HG02973 (cell line): ENCODE data around the gene DMD.
"Not testable (repeated sequence)": the region's sequence is repeated elsewhere in the genome, so short reads cannot be mapped to it uniquely, and the experiment has no call there.

ENCODE experiments used
- ATAC-seq: cut with Tn5 transposase; IDR thresholded peaks from one replicate; pipeline ENCODE4 v1.9.1; 2021; ENCODE audit warnings: moderate library complexity; ENCODE audit not compliant: unreplicated experiment

Gene DMD

DNA sequence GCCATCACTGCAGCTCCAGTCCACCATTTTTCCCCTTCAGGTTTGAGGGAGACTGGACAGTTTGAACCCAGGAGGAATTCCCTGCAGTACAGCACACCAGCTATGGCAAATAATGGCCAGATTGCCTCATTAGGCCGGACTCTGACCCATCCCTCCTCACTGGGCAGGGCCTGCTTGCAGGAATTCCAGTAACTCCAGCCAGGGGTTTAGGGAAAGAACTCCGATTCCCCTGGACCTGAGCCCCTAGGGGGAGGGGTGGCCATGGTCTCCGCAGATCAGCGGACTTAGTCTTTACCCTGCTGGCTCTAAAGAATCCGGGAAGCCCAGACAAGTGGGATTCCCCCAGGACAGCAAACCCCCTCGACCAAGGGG lies 342.8 kb downstream of the DMD start:
- no peak for ATAC-seq

DNA sequence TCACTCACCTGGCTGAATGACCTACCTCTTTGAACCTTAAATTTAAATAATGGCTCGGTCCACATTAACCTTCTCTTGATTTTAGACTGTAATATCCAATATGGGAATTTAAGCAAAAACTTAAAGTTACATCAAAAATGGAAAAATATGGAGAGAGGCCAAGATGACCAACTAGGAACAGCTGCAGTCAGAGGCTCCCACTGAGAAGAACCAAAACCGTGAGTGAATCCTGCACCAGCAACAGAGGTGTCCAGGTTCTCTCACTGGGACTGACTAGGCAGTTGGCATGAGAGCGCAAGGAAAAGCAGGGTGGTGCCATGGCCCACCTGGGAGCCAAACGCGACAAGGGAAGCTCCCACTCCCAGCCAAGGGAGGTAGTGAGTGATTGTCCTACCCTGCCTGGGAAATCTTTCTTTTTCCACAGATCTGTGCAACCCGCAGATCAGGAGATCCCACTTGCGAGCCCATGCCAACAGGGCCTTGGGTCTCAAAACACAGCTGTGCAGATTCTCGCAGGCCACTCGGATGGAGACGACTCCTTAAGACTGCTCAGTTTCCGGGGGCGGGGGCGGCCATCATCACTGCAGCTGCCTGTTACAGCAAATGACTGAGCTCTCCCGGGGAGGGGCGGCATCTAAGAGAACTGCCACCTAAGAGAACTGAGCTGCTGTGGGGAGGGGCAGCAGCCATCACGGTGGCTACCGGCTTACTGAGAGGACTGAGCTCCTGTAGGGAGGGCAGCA lies 343.4 kb downstream of the DMD start:
- ATAC-seq = no peak

DNA sequence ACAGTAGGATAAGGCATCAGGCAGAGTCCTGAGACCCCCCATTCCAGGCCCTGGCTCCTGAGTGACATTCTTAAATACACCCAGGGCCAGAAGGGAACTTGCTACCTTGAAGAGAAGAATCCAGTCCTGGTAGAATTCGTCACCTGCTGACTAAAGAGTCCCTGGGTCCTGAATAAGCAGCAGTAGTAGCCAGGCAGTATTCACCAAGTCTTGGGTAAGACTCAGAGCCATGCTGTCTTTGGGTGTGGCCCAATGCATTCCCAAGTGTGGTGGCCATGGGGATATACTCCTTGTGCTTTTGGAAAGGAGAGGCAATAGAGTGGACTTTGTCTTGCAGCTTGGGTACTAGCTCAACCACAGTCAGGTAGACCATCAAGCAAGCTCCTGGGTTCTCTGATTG lies 359.1 kb downstream of the DMD start:
- ATAC-seq = no peak

DNA sequence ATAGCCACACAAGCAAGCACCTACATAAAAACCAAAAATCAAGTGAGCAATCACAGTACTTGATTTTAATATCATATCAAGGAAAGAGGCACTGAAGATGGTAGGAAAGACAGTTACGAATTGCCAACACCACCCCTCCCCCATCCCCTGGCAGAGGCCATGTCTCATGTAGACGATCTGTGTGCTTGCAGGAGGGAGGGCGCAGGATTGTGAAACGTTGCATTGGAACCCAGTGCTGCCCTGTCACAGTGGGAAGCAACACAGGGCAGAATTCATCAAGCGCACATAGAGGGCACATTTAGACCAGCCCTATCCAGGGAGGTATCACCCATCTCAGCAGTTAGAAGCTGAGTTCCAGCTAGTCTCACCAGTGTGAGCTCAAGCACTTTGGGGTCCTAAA lies 359.8 kb downstream of the DMD start:
- ATAC-seq = no peak

DNA sequence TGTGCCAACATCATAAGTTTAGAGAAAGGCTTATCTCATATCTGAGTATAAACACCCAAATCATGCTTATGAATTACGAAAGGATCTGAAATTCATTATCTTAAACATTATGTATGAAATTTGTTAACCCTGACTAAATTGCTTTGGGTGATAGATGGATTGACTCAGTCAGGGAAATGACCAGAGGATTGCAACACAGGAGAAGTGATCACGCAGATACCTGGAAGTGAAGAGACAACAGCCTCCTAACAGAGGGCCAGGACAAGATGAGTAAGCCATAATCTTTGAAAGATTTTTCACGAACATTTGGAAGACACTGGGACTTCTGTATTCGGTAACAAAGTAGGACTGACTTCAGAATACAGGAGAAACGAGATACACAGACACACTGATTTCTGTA lies 363.4 kb downstream of the DMD start:
- ATAC-seq = no peak

DNA sequence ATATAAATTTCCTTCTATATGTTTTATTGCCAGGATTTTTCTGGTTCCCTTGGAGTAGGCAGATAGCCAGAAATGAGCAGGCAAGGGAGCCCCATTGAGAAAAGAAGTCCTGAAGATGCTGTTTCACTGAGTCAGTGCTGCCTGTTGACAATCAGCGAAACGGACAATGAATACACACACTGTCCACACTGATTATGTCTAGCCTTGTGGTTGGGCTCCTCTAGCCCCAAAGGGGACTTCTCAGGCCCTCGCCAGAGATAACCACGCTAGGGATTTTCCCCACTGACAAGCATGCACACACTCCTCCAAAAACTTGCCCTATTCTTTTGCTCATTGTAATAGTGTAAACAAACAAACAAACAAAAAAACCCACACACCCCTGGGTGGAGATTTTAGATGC lies 369.3 kb downstream of the DMD start:
- ATAC-seq = no peak

DNA sequence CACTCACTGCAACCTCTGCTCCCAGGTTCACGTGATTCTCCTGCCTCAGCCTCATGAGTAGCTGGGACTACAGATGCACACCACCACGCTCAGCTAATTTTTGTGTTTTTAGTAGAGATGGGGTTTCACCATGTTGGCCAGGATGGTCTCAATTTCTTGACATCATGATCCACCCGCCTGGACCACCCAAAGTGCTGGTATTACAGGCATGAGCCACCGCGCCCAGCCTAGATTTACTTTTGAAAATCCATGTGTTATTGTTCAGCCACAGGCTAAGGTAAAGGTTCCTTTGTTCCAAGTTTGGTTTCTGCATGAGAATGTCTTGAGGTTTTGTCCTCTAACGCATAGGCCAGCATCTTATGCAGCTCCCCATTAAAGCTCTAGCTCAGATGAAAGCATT lies 371.6 kb downstream of the DMD start:
- ATAC-seq = no peak

DNA sequence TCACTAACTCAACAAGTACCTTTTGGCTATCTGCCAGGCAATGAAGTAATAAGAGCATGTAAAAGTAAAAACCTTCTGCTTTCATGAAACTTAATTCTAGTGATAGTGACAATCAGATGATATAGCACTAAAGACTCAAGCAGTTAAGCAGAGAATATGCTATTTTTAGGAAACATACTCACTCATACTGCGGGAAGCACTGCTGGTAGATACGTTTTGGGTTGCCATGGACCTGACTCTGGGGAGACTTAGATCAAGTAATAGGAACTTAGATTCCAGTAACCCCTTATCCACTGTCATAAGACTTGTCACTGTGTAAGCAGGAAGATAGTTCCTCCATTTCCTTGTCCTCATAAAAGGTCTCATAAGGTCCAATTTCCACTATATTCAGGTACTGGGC lies 386.3 kb downstream of the DMD start:
- no peak for ATAC-seq

DNA sequence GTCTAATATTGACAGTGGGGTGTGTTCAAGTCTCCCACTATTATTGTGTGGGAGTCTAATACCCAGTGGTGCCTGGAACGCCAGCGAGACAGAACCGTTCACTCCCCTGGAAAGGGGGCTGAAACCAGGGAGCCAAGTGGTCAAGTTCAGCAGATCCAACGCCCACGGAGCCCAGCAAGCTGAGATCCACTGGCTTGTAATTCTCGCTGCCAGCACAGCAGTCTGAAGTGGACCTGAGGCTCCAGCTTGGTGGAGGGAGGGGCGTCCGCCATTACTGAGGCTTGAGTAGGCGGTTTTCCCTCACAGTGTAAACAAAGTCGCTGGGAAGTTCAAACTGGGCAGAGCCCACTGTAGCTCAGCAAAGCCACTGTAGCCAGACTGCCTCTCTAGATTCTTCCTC lies 407.3 kb downstream of the DMD start:
- no peak for ATAC-seq

DNA sequence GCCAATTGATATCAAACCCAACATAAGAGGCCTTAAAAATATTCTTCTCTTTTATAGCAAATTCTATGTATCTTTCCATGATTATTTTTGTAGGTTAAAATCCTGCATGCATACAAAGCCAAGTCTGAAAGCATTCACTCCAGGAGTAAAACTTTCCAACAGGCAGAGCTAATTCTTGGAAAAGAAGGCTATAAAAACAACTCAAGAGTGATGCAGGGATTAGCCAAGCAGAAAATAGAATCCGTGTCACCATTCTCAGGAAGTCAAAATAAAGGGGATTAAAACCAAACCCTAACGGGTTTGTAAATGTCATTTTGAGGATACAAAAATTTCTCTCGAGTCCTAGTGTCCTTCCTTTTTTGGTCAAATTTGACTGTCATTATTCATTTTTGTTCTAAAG lies 412.4 kb downstream of the DMD start:
- ATAC-seq = no peak

DNA sequence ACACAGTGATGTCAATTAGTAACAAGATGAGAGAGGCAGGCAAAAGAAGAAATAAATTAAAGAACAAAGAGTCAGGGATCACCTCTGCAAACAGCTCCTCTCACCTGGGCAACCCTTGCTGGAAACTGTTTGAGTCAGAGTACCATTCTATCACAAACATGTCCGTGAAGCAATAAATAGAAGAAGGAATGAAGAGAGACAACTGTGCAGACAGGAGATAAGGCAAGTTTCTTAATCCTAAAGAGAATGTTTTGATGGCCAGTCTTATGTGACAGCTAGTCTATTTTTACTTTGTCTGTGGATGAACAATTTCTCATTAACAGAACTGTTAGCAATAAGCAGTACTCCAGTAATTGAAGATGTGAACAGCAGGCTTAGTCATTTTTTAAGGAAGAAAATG lies 422.4 kb downstream of the DMD start:
- no peak for ATAC-seq

DNA sequence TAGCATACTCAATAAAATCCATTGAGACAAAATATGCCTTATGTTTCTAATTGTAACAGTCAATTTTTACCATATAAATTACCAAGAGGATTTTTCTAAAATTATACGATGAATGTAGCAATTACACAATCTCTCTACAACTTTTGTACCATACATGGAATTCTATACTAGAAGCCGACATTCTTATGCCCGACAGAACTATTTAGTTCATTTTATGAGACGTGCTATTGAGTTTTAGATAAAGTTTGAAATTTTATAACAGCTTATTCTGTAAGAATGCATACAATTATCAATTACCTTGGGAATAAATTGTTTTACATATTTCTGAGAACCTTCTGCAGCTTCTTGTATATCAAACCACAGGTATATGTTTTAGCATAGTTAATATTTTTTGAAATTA lies 431.2 kb downstream of the DMD start:
- no peak for ATAC-seq

DNA sequence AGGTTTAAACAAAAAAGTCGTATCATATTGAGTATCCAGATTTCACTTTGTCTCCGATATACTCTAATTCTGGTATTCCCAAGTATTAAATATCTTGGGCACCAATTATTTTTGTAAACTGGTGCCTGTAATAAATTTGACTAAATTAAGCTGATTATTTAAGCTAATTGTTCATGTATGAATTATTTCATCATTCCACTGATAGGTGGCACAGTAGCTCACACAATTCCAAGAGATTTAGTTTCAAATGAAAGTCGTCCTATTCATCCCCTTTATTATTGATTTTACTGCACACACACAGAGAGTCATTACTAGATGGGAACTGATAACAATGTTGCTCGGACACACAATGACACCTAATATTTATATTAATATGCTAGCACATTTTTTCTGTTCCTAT lies 432.4 kb downstream of the DMD start:
- no peak for ATAC-seq

DNA sequence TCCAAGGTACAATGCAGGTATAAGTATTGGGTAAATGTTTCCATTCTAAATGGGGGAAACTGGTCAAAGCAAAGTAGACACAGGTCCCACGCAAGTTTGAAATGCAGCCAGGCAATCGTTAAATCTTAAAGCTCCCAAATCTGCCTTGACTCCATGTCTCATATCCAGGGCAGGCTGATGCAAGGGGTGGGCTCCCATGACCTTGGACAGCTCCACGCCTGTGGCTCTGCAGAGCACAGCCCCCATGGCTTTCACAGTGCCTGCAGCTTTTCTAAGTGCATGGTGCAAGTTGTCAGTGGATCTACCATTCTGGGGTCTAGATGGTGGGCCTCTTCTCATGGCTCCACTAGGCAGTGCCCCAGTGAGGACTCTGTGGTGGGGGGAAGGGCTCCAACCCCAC lies 436.4 kb downstream of the DMD start:
- ATAC-seq = no peak

DNA sequence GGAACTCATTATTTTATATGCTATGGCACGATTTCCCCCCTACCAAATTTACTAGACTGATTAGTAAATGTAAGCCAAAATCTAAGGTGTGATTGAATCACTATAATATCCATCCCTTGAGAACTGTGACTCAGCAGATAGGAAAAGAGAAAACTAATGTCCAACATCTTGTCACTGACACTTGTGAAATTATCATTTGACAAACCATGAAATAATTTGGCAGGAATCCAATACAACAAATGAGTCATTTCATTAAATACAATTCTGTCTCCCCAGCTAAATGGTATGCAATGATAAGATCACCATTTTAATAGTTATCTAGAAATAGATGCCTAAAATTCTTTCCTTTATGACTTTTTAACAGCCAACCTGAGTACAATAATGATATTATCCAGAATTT lies 462.3 kb downstream of the DMD start:
- no peak for ATAC-seq

DNA sequence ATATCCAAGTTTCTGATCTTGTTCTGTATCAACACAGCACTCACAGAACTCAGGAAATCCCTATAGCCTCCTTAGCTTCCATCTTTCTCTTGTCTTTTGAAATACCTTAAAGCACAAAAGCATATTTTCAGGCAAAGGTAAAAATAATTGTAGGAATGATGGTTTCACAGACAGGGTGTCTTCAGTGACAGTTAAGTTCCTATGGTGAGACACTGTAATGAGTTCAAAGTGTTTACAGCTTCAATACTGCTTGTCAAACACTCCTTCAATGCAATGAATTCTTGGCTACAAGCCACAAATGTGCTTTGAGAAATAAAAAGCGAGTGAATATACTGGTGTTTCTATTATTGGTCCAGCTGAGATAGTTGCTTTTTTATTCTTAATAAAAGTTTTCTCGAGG lies 466.0 kb downstream of the DMD start:
- no peak for ATAC-seq

DNA sequence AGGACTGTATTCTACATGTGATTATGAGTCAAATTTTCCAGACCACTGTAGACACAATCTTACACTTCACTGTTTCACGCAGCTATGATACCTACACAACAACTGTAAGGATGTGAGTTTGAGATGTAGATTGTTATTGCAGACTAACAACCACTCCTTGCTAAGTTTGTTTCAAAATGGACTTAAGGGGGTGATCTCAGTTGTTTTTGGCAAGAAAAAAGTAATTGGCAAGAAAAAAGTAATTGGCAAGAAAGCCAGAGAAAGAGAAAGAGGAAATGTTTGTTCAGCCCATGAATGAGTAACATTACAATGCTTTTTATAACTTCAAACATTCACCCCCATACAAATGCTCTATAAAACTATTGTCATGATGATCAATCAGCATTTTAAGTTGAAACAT lies 466.4 kb downstream of the DMD start:
- ATAC-seq = no peak

DNA sequence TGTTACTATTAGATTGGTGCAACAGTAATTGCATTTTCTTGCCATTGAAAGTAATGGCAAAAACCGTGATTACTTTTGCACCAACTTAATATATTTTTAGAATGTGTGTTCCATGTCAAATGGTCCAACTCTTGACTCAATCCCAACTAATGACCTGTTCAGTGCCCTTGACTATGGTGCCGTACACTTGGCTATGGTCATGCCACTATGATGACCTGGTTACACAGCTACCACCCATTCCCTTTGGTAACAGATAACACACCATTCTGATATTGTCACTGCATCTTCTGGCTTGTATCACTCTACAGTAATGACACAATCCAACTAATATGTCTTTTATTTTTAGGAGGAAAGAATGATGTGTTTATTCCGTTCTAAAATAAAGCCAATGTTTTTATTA lies 469.4 kb downstream of the DMD start:
- no peak for ATAC-seq

DNA sequence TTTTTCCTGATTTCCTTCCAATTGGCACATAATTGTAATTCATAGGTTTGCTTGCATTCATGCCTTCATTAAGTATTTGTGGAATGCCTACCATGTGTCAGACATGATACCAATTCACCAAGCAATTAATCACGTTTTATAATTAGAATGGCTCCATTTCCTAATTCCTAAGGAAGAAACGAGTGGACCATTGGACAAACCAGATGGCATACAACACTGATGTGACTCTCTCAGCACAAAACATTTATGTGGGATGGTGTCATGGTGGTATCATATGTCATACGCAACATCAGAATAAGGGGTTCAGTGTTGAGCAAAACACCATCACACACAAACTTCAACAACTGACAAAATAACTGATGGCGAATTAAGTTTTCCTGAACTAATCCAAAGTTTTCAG lies 502.8 kb downstream of the DMD start:
- no peak for ATAC-seq

DNA sequence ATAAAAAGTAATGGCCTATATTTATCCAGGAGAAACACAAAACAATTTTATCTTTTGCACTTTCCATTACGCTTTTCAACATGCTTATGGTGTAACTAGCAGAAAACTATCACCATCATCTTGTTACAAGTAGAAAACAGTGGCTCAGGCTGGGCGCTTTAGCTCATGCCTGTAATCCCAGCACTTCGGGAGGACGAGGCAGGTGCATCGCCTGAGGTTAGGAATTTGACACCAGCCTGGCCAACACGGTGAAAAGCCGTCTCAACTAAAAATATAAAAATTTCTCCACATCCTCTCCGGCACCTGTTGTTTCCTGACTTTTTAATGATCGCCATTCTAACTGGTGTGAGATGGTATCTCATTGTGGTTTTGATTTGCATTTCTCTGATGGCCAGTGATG lies 506.0 kb downstream of the DMD start:
- ATAC-seq = not testable (repeated sequence)

DNA sequence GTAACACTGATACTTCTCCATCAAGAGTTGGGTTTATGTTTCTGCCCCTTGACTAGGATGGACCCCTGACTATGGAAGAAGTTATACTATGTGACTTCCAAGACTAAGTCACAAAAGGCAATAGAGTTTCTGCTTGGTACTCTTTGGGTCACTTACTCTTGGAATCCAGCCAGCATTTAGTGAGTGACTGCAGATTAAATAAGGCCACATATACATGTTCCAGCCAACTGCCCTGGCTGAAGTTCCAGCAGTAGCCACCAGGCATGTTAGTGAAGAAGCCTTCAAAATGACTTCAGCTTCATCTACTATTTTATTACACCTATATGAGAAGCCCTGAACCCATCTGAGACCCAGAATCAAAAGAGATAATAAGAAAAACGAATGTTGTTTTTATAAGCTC lies 524.0 kb downstream of the DMD start:
- no peak for ATAC-seq

DNA sequence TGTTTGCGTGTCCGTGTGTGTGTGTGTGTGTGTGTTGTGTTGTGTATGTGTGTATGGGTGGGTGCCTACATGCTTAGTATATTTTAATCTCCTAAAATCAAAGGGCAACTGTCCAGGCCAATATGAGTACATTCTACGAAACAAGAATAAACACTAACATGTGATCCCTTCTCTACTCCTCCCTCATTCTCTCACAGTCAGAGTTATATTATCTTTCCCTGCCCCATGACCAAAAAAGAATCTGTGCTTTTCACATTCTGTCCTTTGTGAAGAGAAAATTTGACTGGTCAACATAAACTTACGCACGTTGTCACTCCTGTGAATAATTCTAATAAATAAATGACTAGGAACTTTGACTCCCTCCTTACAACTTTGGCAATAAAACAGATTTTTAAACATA lies 532.9 kb downstream of the DMD start:
- no peak for ATAC-seq

DNA sequence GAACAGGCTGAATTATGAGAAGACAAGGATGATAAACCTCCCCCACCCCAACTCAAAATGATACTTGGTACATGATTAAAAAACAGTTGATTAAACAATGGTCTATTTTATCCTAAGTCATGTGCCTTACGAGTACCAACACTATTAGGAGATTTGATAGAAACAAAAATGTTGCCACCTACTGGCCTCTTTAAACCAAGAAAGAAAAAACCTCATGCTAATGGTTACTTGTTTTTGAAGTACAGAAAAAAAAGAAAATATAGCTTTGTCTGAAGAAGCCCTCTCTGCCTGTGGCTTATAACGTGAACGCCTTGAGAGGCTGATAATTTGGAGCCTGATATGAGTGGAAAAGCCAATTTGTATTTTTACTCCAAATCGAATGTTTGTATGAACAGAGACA lies 538.2 kb downstream of the DMD start:
- no peak for ATAC-seq

DNA sequence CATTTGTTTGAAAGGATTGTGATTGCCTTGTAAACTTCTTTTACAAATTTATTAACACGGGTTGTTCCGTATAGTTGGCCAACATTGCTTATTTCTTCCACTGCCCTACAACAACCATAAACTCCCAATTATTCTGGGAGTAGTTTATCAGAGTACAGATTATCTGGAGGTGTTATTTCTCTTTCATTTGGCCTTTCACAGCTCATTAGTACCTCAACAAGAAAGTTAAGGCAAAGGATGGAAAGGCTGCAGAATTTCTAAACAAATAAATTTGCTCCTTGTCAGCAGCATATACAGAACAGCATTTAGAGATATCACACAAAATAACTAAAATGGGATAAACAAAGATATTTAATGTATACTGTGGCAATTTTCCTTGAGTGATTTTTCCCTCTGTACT lies 548.8 kb downstream of the DMD start:
- ATAC-seq = no peak
